ENCODE data around the gene CXCL12. TPM values are rescaled to one million over a fixed set of nuclear protein-coding genes. Genes with fewer than 3 reads are reported as not detected.

CXCL12 gene
- total RNA-seq, 1 experiment from 2014 or later = not detected

- DNase-seq (ENCODE audit: low spot score) = no peak
- in situ Hi-C loops (cut with HindIII; ENCODE audit: low sequenced_read_pairs) = no loop called here
Measured at GRCh38 chr10:44370731-44371248, 14.1 kb downstream of the CXCL12 start.

GRCh38 chr10:44369854-44370253 is 15.0 kb downstream of the CXCL12 start:
- no peak for DNase-seq (ENCODE audit: low spot score)
- in situ Hi-C loops (cut with HindIII; ENCODE audit: low sequenced_read_pairs) = no loop called here

GRCh38 chr10:44369296-44369695 is 15.6 kb downstream of the CXCL12 start:
- in situ Hi-C loops (cut with HindIII; ENCODE audit: low sequenced_read_pairs) = no loop called here
- no peak for DNase-seq (ENCODE audit: low spot score)

DNA sequence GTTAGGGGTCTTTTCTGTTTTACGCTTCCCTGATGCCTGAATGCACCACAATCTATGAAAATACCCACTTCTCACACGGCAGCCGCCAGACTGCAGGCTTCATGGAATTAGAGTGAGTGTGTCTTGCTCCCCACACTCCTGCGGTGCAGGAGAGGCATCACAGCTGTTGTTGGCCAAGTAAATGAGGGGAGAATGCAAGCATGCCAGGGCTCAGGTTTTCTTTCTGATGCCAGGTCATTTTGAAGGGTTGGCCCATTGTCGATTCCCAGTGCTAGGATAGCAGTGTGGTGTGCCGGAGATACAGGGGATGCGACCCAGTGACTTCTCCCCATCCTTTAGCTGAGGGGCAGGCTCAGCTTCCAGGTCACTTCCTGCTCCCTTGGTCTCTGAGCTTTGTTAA is 16.3 kb downstream of the CXCL12 start:
- in situ Hi-C loops (cut with HindIII; ENCODE audit: low sequenced_read_pairs) = no loop called here
- no peak for DNase-seq (ENCODE audit: low spot score)

- DNase-seq (ENCODE audit: low spot score) = no peak
- in situ Hi-C loops (cut with HindIII; ENCODE audit: low sequenced_read_pairs) = no loop called here
Measured at GRCh38 chr10:44366941-44367630, 17.8 kb downstream of the CXCL12 start.

DNA sequence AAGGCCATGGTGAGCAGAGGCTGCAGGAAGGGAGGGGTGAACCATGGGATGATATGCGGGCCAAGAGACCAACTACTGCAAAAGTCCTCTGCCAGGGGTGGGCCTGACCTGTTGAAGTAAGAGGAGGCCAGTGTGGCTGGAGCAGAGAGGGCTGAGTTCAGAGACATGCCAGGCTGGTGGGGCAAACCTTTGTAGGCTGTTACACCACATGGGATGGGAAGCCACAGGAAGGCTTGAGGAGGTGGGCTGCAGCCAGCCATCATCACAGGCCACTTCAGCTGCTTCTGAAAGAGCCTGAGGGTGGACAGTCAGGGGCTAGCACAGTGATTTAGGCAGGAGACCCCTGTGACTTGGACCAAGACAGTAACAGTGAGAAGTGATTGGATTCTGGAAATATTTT is 20.3 kb downstream of the CXCL12 start:
- in situ Hi-C loops (cut with HindIII; ENCODE audit: low sequenced_read_pairs) = no loop called here
- no peak for DNase-seq (ENCODE audit: low spot score)

- in situ Hi-C loops (cut with HindIII; ENCODE audit: low sequenced_read_pairs) = no loop called here
- no peak for DNase-seq (ENCODE audit: low spot score)
Measured at GRCh38 chr10:44363716-44364115, 21.2 kb downstream of the CXCL12 start.

GRCh38 chr10:44362866-44363711 is 21.8 kb downstream of the CXCL12 start:
- in situ Hi-C loops (cut with HindIII; ENCODE audit: low sequenced_read_pairs) = no loop called here
- DNase-seq (ENCODE audit: low spot score) = no peak

DNA sequence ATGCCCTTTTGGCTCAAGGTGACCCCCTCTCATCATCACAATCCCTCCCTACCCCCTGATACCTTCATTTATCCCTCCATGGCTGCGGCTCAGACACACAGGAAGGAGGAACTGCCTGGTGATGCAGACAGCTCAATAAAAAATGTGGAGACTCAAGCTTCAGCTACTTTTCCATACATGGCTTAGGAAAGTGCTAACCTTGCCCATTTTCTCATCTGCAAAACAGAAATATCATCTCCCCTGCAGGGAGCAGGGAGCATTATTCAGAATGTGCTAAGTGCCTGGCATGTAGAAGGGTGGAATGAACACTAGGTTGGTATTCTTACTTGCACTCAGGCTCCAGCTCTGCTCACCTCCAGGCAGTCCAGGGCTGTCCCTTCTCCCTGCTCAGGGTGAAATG is 23.8 kb downstream of the CXCL12 start:
- in situ Hi-C loops (cut with HindIII; ENCODE audit: low sequenced_read_pairs) = no loop called here
- no peak for DNase-seq (ENCODE audit: low spot score)

DNA sequence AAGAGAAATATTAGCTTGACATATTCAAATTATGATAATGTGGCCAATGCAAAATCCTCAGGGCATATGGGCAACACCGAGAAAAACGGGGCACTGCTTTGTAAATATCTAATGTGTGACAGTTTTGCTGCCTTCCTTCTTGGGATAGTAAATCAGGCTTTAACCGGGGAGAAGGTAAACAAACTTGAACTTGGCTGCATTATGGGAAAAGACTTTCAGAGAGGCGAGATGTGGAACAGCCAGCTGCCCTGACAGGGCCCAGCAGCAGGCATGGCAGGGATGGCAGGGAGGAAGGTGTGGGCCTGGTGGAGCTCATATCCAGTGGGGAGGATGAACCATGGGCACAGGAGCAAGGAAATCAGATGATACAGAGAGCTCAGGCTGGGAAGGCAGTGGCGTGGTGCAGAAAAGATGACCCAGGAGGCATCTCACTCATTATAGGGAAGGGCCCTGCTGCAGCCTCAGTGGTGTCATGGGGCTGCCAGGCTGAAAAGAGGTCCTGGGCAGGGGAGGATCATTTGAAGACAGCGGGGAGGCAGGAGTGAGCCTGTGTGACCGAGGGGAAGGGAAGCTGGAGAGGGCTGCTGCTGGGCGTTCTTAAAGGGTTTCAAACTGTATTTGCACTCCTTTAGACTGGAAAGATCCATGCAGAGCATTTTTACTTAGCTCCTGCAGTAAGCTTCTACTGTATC is 26.7 kb downstream of the CXCL12 start:
- in situ Hi-C loops (cut with HindIII; ENCODE audit: low sequenced_read_pairs) = no loop called here
- DNase-seq (ENCODE audit: low spot score) = no peak

DNA sequence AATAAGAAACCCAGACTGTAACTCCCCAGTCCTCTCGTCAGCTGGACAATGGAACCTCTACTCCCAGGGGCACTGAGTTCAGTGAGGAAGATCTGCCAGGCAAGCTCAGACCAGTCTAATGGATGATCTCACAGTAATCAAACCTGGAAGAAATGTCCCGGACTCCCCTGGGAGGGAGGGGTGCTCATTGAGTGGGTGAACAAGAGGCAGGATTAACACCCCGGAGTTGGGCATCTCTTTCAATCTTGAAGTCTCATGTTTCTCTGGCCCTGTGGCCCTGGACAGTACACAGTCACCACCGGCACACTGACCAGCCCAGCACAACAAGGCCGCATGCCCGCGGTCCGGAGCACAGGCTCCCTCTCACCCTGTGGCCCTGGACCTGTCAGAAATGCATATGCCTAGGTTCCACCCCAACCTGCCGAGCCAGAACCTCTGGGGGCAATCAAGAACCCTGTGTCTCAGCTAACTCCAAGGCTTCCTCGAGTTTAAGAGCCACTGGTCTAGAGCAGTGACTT is 27.8 kb downstream of the CXCL12 start:
- DNase-seq (ENCODE audit: low spot score) = no peak
- in situ Hi-C loops (cut with HindIII; ENCODE audit: low sequenced_read_pairs) = no loop called here

DNA sequence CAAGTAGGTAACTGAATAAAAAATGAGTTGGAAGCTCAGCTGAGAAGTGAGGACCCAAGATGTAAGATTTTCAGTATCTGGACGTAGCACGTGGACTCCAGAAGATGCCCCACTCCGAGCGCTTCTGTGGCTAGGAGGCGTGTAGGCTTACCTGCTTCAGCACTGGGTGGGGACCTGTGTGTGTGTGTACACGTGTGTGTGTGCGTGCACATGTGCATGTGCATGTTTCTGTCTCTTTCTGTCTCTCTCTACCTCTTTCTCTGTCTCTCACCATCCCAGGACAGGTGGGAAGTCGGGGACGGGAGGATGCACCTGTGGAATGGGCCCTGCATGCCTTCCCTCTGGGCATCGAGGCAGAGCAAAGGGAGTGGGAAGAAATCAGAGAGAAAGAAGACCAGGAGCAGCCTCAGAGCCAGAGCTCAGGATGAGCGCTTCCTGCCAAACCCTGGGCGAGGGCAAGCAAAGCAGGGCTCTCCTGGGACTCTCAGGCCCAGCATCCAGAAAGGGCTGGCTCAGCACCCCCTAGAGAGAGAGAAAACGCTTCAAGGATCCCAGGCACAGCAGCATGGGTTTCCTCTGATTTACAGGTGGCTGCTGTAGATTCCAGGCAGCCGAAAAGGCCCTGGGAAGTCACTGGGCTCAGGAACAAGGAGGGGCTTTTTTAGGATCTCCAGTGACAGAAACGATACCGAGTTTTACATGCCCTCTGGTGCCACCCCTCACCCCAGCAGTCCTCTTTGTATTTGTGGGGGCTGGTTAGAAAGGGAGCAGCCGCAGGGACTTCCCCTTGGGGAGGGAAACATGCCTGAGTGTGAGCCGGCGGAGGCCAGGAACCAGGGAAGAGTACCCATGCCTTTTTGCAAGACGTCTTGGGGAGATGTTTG is 28.5 kb downstream of the CXCL12 start:
- DNase-seq (ENCODE audit: low spot score) = no peak
- in situ Hi-C loops (cut with HindIII; ENCODE audit: low sequenced_read_pairs) = no loop called here

GRCh38 chr10:44355630-44356029 is 29.3 kb downstream of the CXCL12 start:
- DNase-seq (ENCODE audit: low spot score) = no peak
- in situ Hi-C loops (cut with HindIII; ENCODE audit: low sequenced_read_pairs) = no loop called here

- DNase-seq (ENCODE audit: low spot score) = peak; percentile 6
- in situ Hi-C loops (cut with HindIII; ENCODE audit: low sequenced_read_pairs) = no loop called here
Measured at GRCh38 chr10:44354771-44355170, 30.1 kb downstream of the CXCL12 start.

DNA sequence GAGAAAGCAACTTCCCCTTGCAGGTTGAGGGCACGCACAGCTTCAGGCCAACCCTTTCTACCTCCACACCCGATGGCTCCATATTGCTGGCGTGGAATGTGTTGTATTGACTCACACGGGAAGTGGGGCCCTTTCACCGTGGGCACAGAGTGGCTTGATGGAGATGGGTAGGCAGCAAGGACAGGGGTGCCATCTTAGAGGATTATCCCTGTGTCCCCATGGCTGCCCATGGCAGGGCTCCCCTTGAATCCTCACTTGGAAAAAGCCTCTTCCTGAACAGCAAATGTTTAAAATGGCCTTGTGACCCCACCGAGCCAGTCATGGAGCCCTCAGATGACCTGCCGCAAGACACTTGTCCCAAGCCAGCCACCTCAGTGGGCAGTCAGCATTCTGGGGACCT is 31.2 kb downstream of the CXCL12 start:
- DNase-seq (ENCODE audit: low spot score) = no peak
- in situ Hi-C loops (cut with HindIII; ENCODE audit: low sequenced_read_pairs) = no loop called here

DNA sequence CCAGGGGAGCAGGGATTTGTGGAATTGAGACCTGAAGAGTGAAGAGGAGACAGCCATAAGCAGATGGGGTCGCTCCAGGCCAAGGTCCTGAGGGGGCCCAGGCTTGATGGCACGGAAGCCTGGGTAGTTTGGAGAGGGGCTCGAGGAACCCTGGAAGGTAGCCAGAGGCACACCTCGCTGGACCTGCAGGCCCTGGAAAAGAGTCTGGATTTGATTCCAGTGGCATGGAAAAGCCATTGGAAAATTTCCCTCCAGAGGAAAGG is 31.8 kb downstream of the CXCL12 start:
- DNase-seq (ENCODE audit: low spot score) = no peak
- in situ Hi-C loops (cut with HindIII; ENCODE audit: low sequenced_read_pairs) = no loop called here

GRCh38 chr10:44352316-44353127 is 32.4 kb downstream of the CXCL12 start:
- in situ Hi-C loops (cut with HindIII; ENCODE audit: low sequenced_read_pairs) = no loop called here
- DNase-seq (ENCODE audit: low spot score) = no peak

- in situ Hi-C loops (cut with HindIII; ENCODE audit: low sequenced_read_pairs) = no loop called here
- no peak for DNase-seq (ENCODE audit: low spot score)
Measured at GRCh38 chr10:44348496-44348895, 36.4 kb downstream of the CXCL12 start.
